SIG-M5 (cell line): ENCODE results near the gene GNAS.

Source experiments
- DNase-seq: peaks from one replicate; lab custom pipeline; 2025; lab: John Stamatoyannopoulos, UW

GNAS gene

GRCh38 chr20:58880994-58881752 lies 28.7 kb downstream of the GNAS start:
- no peak for DNase-seq

- no peak for DNase-seq
These were observed 30.2 kb downstream of the GNAS start for GRCh38 chr20:58882704-58883089.

GRCh38 chr20:58883241-58883691 lies 30.8 kb downstream of the GNAS start:
- no peak for DNase-seq

- no peak for DNase-seq
These were observed 32.5 kb downstream of the GNAS start for GRCh38 chr20:58884966-58885365.

GRCh38 chr20:58886546-58886945 lies 34.0 kb downstream of the GNAS start:
- no peak for DNase-seq

- no peak for DNase-seq
These were observed 35.6 kb downstream of the GNAS start for GRCh38 chr20:58888103-58888502.

GRCh38 chr20:58888521-58889333 lies 36.2 kb downstream of the GNAS start:
- peak; percentile 32 for DNase-seq

- DNase-seq: no peak
These were observed 36.8 kb downstream of the GNAS start for GRCh38 chr20:58889334-58889760.

GRCh38 chr20:58889798-58890517 lies 37.4 kb downstream of the GNAS start:
- no peak for DNase-seq

GRCh38 chr20:58890518-58891085 lies 38.1 kb downstream of the GNAS start:
- DNase-seq: no peak

- DNase-seq: no peak
These were observed 38.7 kb downstream of the GNAS start for GRCh38 chr20:58891086-58891717.

- DNase-seq: no peak
These were observed 39.2 kb downstream of the GNAS start for GRCh38 chr20:58891718-58892140.

GRCh38 chr20:58892141-58892931 lies 39.8 kb downstream of the GNAS start:
- DNase-seq: no peak

GRCh38 chr20:58892932-58893224 lies 40.4 kb downstream of the GNAS start:
- no peak for DNase-seq

- no peak for DNase-seq
These were observed 41.0 kb downstream of the GNAS start for GRCh38 chr20:58893355-58894120.

- no peak for DNase-seq
These were observed 42.3 kb downstream of the GNAS start for GRCh38 chr20:58894652-58895447.

- no peak for DNase-seq
These were observed 43.1 kb downstream of the GNAS start for GRCh38 chr20:58895448-58896180.

- no peak for DNase-seq
These were observed 44.3 kb downstream of the GNAS start for GRCh38 chr20:58896820-58897219.

GRCh38 chr20:58897488-58897887 lies 45.0 kb downstream of the GNAS start:
- no peak for DNase-seq
